GM18508 (cell line): ENCODE results near the gene CWC22.

ENCODE experiments used
- ATAC-seq: cut with Tn5 transposase; IDR thresholded peaks from one replicate; pipeline ENCODE4 v1.9.1; 2021; ENCODE audit warnings: moderate number of reproducible peaks; ENCODE audit not compliant: insufficient read depth, unreplicated experiment

The CWC22 gene

GRCh38 chr2:179910735-179911113 lies 96.4 kb downstream of the CWC22 start:
- ATAC-seq: no peak

DNA sequence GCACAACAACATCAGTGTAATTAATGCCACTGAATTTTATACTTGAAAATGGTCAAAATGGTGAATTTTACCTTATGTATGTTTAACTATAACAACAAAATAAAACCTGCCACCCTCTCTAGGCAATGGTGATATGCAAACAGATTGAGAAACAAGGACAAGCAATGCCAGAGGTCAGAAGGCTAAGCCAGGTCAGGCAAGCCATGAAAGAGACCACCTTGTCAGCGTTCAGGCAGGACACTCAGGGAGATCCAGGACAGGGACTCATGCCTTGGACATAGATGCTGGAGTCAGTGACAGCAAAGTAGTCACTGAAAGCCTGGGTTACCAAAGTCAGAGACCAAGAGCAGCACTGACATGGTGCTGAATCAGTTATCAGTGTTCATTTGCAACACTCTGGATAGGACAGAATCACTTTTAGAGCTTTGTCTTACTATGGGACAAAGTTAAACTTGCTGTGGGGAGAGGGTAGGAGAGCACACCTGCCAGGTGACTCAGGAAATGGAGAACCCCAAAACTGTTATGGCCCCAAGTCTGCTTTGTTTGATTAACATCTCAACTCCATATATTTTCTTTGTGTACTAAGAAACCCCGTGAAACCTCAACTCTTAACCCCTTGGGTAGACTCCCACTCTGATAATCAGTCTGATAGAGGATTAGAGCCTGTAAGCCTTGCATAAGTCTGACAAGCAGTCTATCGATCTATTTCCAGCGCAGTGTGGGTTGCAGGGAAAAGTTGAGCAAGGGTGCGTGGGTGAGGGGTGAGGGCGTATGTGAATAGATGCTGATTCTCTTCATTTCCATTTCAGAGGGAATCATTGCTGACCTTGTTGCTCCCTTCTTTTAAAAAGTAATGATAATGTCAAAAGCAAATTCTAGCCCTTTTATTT lies 97.0 kb downstream of the CWC22 start:
- ATAC-seq: no peak

GRCh38 chr2:179900655-179901054 lies 106.4 kb downstream of the CWC22 start:
- no peak for ATAC-seq

DNA sequence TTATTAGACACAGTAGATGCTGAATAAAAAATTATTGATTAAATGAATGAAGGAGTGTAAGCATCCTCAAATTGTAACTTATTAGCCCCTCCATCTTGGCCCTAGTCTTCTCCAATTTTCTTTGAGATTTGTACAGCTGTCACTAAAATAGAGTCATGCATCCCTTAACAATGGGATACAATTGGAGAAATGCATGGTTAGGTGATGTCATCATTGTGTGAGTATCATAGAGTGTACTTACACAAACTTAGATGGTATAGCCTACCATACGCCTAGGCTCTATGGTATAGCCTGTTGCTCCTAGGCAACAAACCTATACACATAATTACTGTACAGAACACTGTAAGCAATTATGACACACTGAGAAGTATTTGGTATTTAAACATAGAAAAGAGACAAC lies 107.4 kb downstream of the CWC22 start:
- no peak for ATAC-seq

GRCh38 chr2:179898873-179899272 lies 108.2 kb downstream of the CWC22 start:
- ATAC-seq: peak; percentile 94
